Upper lobe of right lung (tissue), 1 donor: ENCODE results near the gene GFM2. TPM values are rescaled to one million over a fixed set of nuclear protein-coding genes. Genes with fewer than 3 reads are reported as not detected.
A peak's percentile ranks its signal among the peaks of the same experiment; 100 is the strongest.

Experiments used
- ATAC-seq: fragments of 200-7000 bp; cut with Tn5 transposase; one replicate; pipeline ENCODE4 v1.9.1; 2020; ENCODE audit warnings: mild to moderate bottlenecking, moderate library complexity
- DNase-seq: peaks from one replicate; pipeline ENCODE4 v3.0.0-alpha.2; 2020
- H3K27ac ChIP-seq: fragments of 200-600 bp; one replicate; pipeline ENCODE4 v1.8.0; 2022
- H3K27me3 ChIP-seq: fragments of 200-600 bp; one replicate; pipeline ENCODE4 v1.8.0; 2022; ENCODE audit warnings: mild to moderate bottlenecking
- H3K36me3 ChIP-seq: fragments of 200-600 bp; one replicate; pipeline ENCODE4 v1.8.0; 2022
- H3K4me1 ChIP-seq: fragments of 200-600 bp; one replicate; pipeline ENCODE4 v1.8.0; 2022
- H3K4me3 ChIP-seq: fragments of 200-600 bp; one replicate; pipeline ENCODE4 v1.8.0; 2022; ENCODE audit warnings: mild to moderate bottlenecking
- H3K9me3 ChIP-seq: fragments of 200-600 bp; one replicate; pipeline ENCODE4 v1.8.0; 2022
- intact Hi-C: fragments of 100-400 bp; cut with DNase I; formaldehyde crosslinking; loops from one replicate; pipeline ENCODE4 v1.11.0; 2022
- long read RNA-seq: library from polyadenylated mRNA; unstranded; transcript quantifications from one replicate; pipeline ENCODE4 v2.0.0, GENCODE V29; 2021
- total RNA-seq: library from RNA; stranded (reverse); fragmentation: NEBNext Ultra II Directional; extraction: Animal tissue kit (Norgen Biotek cat#: 25700); gene quantifications from one replicate; pipeline ENCODE4 v1.2.1, GENCODE V29; 2021
- TF ChIP-seq, protein P1 (sequence below): fragments of 200-600 bp; IDR thresholded peaks from one replicate; pipeline ENCODE4 v1.8.0; 2022; ENCODE audit warnings: antibody characterized with exemption
- donor health status: DM: no; HTN: yes; CAD: no; lungs with severe emphysema.

The GFM2 gene, protein sequence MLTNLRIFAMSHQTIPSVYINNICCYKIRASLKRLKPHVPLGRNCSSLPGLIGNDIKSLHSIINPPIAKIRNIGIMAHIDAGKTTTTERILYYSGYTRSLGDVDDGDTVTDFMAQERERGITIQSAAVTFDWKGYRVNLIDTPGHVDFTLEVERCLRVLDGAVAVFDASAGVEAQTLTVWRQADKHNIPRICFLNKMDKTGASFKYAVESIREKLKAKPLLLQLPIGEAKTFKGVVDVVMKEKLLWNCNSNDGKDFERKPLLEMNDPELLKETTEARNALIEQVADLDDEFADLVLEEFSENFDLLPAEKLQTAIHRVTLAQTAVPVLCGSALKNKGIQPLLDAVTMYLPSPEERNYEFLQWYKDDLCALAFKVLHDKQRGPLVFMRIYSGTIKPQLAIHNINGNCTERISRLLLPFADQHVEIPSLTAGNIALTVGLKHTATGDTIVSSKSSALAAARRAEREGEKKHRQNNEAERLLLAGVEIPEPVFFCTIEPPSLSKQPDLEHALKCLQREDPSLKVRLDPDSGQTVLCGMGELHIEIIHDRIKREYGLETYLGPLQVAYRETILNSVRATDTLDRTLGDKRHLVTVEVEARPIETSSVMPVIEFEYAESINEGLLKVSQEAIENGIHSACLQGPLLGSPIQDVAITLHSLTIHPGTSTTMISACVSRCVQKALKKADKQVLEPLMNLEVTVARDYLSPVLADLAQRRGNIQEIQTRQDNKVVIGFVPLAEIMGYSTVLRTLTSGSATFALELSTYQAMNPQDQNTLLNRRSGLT
- 16.8 TPM for total RNA-seq
- long read RNA-seq, transcript GFM2-201 (21 exons, 3,249 nt), result major isoform, 25 of 41 reads
- long read RNA-seq, partial matches to known transcripts, result 5 of 41 reads
- long read RNA-seq, other reads (novel, unspliced or antisense), result 10 of 41 reads

DNA sequence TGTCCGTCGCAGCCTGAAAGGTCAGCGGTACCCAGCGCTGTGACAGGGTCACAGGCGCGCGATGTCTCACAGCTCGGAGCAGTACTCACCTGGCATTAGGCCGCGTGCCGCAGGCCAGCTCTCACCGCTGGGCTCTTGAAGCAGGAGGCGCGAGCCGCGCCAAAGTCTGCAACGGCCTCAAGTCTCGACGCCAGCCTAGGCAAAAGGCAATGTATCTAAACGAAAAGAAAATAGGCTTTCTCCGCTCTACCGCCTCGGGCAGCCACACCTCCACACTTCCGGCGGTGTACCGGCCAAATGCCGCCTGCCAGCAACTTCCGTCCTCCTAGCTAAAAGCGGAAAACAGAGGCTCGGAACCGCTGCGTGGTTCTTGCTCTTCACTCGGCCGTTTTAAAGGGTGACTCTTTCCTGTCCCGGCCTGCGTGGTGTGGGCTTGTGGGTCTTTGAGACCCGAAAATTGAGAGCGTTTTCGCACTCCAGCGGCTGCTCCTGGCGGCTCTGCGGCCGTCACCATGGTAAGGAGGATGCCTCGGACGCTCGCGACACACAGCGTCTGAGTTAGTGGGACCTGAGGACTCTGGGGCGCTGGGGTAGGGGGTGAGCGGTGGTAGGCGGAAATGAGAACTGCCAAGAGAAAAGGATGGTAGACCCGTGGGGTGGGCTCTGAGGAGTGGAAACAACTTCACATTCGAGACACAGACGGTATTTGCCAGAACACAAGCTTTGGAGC, at the start of gene GFM2, which contains the start of gene NSA2:
Gene GFM2, minus strand, starts transcription at position 269 of the 730 bp plus-strand sequence. CDS start 3,375 bp downstream, outside the sequence.
Gene NSA2, plus strand, starts transcription at position 401 of the 730 bp plus-strand sequence. Its CDS starts 112 bp downstream, at position 513.
- H3K9me3 ChIP-seq, result no peaks in the 10 kb centered on the region
- peak within 1 kb of the TSS; percentile 95 for H3K4me3 ChIP-seq
- DNase-seq (peak; percentile 95), ATAC-seq (peak; percentile 100)
- TF ChIP-seq, protein P1, sequence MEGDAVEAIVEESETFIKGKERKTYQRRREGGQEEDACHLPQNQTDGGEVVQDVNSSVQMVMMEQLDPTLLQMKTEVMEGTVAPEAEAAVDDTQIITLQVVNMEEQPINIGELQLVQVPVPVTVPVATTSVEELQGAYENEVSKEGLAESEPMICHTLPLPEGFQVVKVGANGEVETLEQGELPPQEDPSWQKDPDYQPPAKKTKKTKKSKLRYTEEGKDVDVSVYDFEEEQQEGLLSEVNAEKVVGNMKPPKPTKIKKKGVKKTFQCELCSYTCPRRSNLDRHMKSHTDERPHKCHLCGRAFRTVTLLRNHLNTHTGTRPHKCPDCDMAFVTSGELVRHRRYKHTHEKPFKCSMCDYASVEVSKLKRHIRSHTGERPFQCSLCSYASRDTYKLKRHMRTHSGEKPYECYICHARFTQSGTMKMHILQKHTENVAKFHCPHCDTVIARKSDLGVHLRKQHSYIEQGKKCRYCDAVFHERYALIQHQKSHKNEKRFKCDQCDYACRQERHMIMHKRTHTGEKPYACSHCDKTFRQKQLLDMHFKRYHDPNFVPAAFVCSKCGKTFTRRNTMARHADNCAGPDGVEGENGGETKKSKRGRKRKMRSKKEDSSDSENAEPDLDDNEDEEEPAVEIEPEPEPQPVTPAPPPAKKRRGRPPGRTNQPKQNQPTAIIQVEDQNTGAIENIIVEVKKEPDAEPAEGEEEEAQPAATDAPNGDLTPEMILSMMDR, result no peak
- H3K27ac ChIP-seq, result peak within 1 kb of the TSS; percentile 86
- peaks cover 55% of the 10 kb centered on the region for H3K36me3 ChIP-seq
- intact Hi-C loops, result no loop called here
- no peaks in the 10 kb centered on the region for H3K27me3 ChIP-seq
- peaks cover 21% of the 10 kb centered on the region for H3K4me1 ChIP-seq

DNA sequence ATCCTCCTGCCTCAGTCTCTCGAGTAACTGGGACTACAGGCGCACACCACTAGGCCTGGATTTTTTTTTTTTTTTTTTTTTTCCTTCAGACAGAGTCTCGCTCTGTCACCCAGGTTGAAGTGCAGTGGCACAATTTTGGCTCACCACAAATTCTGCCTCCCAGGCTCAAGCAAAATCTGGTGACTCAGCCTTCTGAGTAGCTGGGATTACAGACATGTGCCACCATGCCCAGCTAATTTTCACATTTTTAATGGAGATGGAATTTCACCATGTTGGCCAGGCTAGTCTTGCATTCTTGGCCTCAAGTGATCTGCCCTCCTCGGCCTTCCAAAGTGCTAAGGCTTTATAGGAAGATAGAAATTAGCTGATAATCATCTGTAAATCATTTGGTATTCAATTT, 44.0 kb upstream of the GFM2 start:
- TF ChIP-seq, protein P1, result no peak
- Histone ChIP-seq H3K9me3 (no peaks in the 10 kb centered on the region), H3K27ac (no peak overlapping the region), H3K36me3 (no peaks in the 10 kb centered on the region), H3K4me3 (no peak overlapping the region), H3K27me3 (no peaks in the 10 kb centered on the region), H3K4me1 (no peaks in the 10 kb centered on the region)
- intact Hi-C loops, result no loop called here
- no peak for DNase-seq
- no peak for ATAC-seq

DNA sequence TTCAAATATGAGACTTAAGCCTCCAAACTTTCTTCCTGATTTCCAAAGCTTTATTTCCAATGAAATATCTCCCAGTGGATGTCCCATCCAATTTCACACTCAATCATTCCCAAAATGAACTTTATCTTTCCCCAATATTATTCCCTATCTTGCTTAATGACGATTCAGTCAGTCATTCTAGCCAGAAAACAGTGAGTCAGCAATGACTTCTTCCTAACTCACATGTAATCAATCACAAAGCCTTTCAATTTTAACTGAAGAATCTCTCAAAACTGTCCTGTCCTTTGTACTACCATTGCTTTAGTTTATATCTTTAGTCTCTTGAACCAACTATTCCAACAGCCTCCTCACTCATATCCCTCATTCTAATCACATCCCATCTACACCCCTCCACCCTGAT, 35.0 kb upstream of the GFM2 start:
- no peak for DNase-seq
- intact Hi-C loops, result no loop called here

DNA sequence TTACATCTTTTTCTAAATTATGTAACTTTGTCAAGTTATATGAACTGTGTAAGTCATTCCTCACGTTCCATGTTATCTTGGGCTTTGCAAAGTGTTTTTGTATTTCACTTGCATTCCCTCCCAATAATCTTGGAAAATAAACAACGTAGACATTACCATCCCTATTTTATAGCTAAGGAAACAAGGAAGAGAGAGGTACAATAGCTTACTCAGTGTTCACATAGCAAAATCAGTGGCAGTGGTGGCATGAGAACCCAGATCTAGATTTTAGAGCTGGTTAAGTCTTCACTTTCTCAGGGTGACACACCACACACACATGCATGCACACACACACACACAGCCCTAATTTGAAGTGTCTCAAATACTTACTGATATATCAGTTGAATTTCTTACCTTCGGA, 34.3 kb upstream of the GFM2 start:
- ATAC-seq, result no peak
- TF ChIP-seq, protein P1, result no peak
- intact Hi-C loops, result no loop called here
- DNase-seq, result no peak
- Histone ChIP-seq H3K27ac (no peak overlapping the region), H3K27me3 (peaks cover 5% of the 10 kb centered on the region), H3K4me1 (no peaks in the 10 kb centered on the region), H3K9me3 (no peaks in the 10 kb centered on the region), H3K36me3 (no peaks in the 10 kb centered on the region), H3K4me3 (no peak overlapping the region)

More for the DNA sequence above, 35.0 kb upstream of the GFM2 start:
- Histone ChIP-seq H3K4me1 (no peaks in the 10 kb centered on the region), H3K27ac (no peak overlapping the region), H3K36me3 (no peaks in the 10 kb centered on the region), H3K27me3 (peaks cover 5% of the 10 kb centered on the region), H3K9me3 (no peaks in the 10 kb centered on the region), H3K4me3 (no peak overlapping the region)
- TF ChIP-seq, protein P1, result no peak
- no peak for ATAC-seq
